GM19035 (cell line): Measurements from ENCODE around the gene ATAD5.
A peak's percentile ranks its signal among the peaks of the same experiment; 100 is the strongest.

Experiments
- ATAC-seq: cut with Tn5 transposase; IDR thresholded peaks from one replicate; pipeline ENCODE4 v1.9.1; 2021; ENCODE audit not compliant: unreplicated experiment

ATAD5 gene

DNA sequence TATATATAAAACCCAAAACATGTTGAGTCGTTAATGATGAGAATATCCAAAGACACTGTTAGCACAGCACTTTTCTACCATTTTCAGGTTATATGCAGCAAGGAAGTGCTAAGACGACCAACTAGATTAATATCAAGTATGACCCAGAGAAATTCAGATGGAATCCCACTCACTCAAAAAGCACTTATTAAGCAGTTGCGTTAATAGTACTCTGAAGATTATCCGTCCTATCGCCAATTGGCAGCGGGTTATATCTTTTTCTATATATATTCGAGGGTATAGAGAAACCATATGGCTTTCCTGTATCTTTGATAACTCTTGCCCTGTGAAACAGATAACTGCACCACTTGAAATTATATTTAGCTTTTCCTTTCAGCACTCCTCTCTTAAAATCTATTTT is 8.3 kb upstream of the ATAD5 start:
- no peak for ATAC-seq

DNA sequence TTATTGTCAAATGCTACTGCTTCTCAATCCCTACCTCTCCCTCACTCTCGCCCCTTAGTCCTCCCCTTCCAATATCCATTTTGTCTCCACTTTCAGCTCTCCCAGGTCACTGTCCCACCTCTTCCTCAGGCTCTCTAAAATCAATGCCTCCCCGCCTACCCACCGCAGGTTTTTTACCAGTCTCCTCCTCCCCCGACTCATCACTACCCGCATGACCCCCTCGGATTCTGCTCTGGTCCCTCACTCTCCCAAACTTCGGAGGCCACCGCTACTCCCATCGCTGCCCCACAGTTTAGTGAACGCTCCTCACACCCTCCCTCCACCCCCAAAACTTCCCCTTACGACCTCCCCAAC is 7.8 kb upstream of the ATAD5 start:
- no peak for ATAC-seq

DNA sequence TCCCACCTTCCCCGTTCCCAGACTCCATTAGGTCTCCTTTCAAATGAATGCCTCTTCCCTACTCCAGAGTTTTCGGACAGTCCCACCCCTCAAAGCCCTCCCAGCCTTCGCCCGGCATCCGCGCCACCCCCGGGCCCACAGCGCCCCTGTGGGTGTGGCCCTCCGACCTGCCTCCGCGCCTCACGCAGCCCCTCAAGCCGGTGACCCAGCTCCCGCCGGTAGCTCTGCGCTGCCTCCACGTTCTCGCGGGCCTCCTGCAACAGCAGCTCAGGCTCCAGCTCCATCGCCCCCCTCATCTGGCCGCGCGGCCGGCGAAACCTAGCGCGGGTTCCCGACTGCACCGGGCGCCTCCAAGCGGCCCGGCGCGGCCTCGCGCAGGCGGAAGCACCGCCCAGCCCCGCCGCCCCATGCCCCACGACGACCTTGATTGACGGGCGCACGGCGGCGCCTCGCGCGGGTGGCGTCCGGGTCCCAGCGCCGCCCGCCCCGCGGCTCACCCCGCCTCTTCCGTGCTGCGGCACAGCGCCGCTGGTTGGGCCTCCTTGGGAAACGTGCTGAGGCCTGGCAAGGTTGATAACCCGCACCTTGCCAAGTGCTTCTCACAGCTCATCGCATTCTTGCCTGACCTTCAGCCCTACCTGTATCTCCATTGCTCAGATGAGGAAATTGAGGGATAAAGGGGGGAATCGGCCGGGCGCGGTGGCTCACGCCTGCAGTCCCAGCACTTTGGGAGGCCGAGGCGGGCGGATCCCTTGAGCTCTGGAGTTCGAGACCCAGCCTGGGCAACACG is 7.2 kb upstream of the ATAD5 start, which contains the start of gene CRLF3:
TSS of gene CRLF3 (minus strand) at position 337 of the 790 bp plus-strand sequence. CDS start at position 296, 41 bp downstream.
- peak; percentile 87 for ATAC-seq

DNA sequence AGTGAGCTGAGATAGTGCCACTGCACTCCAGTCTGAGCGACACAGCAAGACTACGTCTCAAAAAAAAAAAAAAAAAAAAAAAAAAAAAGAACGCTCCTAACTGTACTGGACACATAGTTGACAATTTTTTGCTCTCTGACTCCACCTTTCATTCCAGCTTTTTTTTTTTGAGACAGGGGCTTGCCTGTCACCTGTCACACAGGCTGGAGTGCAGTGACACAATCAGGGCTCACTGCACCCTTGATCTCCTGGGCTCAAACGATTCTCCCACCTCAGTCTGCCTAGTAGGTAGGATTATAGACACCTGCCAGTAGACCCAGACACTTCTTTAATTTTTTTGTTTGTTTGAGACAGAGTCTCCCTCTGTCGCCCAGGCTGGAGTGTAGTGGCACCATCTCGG is 4.7 kb upstream of the ATAD5 start:
- ATAC-seq = no peak

DNA sequence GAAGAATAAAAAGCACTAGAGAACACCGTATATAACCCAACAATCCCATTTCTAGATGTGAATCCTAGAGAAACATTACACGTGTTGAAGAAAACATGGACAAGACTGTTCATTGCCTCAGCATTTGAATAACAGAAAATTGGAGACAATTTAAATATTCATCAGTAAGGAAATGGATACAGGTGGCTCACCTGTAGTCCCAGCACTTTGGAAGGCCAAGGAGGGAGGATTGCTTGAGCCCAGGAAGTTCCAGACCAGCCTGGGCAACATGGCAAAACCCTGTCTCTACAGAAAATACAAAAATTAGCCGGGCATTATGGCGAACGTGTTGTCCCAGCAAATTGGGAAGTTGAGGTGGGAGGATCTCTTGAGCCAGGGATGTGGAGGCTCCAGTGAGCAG is 2.7 kb upstream of the ATAD5 start:
- ATAC-seq = no peak

DNA sequence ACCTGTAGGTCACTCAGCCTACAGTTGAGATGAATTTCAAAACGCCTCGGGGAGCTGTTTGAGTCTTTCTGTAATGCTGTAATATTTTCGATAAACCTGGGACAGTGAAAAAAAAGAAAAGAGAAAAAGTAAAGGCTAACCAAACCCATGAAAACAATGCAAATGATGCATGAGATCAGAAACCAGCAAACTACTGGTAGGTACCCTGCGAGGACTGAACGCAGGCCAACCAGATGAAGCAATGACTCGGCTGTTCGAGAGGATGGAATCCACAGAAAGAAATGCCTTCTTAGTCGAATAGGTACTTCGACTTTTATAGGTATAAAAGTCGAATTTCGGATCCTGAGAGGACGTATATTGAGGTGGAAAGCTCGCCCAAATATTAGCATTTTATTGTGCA is 509 bp upstream of the ATAD5 start:
- ATAC-seq = peak; percentile 28

DNA sequence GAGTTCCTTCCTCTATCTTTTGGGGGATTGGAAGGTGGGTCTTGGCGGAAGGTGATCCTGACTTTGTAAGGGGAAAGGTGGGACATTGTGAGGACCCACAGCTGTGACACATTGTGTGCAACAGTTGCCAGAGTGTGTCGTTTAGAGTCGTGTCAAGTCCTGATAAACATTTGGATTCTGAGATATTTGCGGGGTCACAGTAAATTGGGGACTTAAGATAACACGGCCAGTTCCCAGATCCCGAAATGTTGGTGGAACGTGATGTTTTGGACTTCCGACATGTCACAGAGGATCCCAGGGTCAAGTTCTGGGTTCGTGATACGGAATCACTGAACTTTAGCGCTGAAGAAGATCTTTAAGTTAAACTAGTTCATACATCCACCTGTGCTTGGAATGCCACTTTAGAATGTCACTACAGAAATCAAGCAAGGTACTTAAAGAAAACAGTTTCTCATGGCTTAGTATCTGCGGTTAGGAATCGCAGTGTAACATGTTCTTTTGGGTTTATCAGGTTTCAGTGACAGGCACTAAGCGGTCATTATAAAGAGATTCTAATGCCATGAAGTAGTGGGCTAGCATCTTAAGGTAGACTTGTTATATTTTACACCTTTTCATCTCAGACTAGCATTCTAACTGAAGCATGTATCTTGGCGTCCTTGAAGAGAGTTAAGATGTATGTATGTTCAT is 815 bp downstream of the ATAD5 start:
- ATAC-seq = no peak

DNA sequence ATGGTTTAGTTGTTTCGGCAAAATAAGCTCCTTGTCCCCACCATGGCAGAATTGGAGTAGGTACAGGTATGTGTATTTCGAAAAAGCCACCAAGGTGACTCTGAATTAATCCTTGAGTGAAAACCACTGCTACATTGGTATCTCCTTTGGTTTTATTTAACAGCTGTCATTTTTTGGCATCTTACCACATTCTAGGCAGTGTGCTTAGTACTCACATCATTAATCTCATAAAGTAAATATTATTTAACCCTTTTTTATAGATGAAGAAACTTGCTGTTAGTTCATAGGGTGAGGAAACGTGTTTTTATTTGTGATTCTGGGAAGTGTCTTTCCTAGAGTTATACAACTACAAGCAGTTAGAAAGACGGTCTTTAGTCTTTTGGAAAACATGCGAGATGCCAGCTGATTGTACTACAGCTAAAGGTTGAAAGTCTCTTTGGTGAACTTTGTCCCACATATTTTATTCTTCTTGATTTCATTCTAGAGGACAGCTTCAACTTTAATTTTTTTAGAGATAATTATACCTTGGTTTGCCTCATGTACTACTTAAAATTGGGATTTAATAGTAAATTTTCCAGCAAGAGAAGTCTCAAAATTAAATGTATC is 6.5 kb downstream of the ATAD5 start:
- ATAC-seq = no peak

DNA sequence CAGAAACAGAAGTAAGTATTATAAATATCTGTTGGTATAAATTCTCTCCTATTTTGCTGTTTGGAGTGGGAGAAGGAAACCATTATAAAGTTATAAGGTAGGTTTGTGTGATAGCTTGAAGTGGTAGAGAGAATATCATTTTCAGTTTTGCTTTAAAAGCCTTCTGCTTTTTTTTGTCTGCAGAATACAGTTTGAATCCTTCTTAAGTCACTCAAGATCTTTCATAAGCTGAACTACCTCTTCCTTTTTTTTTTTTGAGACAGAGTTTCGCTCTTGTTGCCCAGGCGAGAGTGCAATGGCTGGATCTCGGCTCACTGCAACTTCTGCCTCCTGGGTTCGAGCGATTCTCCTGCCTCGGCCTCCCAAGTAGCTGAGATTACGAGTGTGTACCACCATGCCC is 9.0 kb downstream of the ATAD5 start:
- no peak for ATAC-seq

DNA sequence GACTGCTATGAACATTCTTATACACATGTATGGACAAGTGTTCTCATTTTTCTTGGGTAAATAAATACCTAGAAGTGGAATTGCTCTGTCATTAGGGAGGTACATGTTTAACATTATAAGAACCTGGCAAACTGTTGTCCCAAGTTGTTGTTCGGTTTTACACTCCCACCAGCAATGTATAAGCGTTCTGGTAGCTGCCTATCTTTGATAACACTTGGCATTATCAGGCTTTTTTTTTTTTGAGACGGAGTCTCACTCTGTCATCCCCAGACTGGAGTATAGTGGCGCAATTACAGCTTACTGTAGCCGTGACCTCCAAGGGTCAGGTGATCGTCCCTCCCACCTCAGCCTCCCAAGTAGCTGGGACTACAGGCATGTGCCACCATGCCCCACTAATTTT is 16.3 kb downstream of the ATAD5 start:
- ATAC-seq = no peak

DNA sequence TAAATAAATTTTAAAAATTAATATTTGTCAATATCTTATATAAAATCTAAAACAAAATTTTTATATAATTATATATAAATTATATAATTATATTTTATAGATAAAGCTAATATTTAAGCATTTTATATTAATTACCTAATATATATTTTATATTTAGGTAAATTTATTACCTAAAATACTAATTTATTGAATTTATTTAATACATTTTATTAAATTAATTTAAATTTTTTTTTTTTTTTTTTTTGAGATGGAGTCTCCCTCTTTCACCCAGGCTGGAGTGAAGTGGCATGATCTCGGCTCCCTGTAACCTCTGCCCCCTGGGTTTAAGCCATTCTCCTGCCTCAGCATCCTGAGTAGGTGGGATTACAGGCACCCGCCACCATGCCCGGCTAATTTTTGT is 22.4 kb downstream of the ATAD5 start:
- ATAC-seq = no peak

DNA sequence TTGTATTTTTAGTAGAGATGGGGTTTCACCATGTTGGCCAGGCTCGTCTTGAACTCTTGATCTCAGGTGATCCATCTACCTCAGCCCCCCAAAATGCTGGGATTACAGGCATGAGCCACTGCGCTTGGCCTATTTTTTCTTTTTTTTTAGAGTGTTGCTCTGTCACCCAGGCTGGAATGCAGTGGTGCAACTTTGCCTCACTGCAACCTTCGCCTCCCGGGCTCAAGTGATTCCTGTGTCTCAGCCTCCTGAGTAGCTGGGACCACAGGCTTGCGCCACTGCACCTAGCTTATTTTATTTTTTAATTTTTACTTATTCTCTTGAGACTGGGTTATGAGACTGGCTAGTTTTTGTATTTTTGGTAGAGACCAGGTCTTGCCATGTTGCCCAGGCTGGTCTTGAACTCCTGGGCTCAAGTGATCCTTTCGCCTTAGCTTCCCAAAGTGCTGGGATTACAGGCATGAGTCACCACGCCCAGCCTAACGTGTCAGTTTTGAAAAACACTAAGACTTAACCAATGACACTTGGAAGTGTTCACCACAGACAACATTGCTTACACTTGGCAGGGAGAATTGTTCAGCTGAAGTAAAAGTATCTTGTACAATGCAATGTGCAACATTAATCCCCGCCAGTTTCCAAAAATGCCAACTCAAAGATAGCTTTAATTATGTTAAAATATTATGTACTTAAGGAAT is 26.9 kb downstream of the ATAD5 start:
- ATAC-seq = no peak

DNA sequence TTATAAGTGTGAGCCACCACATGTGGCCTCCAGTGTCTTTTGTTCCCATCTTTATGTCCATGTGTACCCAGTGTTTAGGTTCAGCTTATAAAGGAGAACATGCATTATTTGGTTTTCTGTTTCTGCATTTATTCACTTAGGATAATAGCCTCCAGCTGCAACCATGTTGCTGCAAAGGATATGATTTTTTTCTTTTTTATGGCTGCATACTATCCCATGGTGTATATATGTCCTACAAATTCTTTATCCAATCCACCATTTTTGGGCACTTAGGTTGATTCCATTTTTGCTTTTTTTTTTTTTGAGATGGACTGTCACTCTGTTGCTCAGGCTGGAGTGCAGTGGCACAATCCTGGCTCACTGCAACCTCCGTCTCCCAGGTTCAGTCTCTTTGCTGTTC is 32.9 kb downstream of the ATAD5 start:
- ATAC-seq = no peak

DNA sequence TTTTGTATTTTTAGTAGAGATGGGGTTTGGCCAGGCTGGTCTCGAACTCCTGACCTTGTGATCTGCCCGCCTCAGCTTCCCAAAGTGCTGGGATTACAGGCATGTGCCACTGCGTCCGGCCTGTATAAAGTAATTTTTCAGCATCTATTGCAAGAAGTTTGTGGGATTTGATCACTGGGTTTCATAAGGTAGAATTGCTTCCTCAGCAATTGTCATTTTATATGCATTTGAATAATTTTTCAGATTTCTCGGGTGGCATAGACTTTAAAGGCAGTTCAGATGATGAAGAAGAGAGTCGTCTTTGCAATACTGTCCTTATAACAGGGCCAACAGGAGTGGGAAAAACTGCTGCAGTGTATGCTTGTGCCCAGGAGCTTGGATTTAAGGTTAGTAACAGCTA is 37.2 kb downstream of the ATAD5 start:
- no peak for ATAC-seq

DNA sequence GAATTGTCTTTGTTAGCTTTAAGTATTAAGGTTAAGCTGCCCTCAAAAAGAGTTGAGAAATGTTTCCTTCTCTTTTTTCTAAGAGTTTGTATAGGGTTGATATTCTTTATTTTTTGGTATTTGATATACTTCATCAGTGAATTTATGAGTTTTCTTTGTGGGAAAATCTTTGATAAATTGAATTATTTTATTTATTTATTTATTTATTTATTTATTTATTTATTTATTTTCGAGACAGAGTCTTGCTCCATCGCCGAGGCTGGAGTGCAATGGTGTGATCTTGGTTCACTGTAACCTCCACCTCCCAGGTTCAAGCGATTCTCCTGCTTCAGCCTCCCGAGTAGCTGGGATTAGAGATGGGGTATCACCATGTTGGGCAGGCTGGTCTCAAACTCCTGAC is 54.4 kb downstream of the ATAD5 start:
- ATAC-seq = no peak

DNA sequence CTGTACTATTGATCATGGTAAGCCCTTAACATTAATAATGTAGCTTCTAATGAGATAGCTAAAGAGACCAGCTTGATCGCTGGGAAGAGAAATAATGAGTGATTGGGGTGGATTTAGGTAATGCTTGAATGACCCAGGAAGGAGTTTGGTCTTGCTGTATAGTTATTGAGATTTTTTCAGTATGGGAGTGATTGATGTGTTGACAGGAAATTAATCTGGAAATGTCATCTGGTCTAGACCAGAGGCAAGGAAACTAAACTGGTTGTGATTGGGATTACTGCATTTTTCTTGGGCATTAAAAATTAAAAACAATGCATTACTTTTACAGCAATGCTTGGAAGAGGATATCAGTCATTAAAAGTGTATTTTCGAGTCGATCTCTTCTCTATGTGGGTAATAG is 62.5 kb downstream of the ATAD5 start:
- ATAC-seq = no peak

DNA sequence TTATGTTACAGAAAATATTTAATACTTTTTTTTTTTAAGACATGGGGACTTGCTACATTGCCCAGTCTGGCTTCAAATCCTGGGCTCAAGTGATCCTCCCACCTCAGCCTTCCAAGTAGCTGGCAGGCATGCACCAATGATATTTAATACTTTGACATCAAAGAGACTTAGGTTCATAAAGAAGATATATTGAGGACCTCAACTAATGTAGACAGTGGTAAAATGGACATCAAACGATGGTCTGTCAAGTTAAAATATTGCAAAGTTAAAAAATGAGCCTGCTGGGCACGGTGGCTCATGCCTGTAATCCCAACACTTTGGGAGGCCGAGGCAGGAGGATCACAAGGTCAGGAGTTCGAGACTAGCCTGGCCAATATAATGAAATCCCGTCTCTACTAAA is 65.5 kb downstream of the ATAD5 start:
- ATAC-seq = no peak

DNA sequence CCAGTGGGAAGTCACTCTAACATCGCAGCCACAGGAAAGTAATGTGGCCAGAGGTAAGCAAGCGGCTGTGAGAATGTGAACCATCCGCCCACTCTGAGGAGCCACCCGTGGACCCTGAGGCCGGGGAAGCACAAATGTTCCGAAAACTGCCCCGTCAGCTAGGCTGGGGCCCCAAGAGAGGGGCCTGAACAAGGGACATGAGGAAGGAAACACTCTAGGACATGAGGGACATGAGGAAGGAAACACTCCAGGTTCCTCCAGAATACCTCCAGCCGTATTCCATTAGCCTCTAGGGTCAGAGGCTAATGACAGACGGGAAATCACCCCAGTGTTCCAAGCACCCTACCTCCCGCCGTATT is 74.0 kb downstream of the ATAD5 start:
- peak; percentile 33 for ATAC-seq

DNA sequence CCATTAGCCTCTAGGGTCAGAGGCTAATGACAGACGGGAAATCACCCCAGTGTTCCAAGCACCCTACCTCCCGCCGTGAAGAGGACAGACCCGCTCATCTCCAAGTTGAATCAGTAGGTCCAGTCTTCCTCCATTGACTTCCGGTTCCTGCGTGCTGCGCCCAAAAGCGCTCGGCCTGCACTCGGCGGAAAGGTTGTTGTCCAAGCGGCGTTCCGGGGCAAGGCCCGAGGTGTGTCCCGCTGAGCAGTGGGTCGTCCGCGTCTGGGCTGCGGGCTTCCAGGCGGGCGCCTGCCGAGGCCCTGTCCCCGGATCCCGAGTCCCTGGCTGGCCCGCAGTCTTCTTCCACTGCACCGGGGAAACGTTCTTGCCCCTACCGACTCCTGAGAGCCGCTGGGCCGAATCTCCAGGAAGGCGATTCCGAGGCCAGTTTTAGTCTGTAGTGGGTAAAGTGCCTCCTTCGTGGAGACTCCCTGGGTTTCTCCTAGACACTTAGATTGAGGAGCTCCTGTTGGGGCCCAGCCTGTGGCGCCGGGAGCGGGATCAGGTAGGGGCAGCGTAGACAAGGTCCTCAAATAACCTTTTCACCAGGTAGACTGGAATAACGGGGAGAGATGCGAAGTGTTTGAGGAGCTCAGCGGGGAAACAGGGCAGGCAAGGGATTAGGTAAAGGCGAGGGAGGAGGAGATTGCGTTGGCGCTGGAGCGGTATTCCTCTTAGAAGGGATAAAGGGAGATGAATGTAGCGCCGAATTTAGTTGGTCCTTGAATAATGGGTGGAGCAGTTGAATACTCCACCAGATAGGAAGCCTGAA is 74.5 kb downstream of the ATAD5 start, which contains the start of gene TEFM:
TSS of gene TEFM (minus strand) at position 138 of the 811 bp plus-strand sequence. CDS start at position 98, 40 bp downstream.
- peak; percentile 95 for ATAC-seq

DNA sequence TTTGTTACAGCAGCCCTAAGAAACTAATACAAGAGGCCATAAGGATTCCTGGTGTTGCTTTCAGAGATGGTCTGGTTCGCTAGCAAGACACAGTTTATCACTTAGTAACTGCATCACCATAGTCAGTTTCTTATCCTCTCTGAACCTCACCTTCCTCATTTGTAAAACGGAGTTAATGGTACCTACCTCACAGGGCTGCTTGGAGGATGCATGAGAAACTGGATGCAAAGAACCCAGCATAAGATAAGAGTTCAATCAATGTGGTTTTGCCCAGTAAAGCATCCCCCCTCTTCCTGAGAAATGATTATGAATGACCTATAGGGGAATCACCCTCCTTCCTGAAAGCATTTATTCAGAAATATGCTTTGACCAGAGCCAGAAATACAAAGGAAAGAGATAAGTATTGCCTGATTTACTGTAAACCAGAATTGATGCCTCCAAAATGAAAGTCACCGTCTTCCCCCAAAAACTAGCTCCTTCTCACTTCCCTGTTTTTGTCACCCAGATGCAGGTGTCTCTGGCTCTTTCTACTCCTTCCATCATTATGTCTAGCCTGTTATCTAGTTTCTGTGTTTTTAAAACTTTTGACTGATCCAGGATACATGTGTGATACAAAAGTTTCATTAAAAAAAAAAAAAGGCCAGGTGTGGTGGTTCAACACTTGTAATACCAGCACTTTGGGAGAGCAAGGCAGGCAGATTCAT is 77.1 kb downstream of the ATAD5 start:
- ATAC-seq = no peak
